Measurements from ENCODE around the gene CT45A3.
A peak's percentile ranks its signal among the peaks of the same experiment; 100 is the strongest.
"Not testable (repeated sequence)": the region's sequence is repeated elsewhere in the genome, so short reads cannot be mapped to it uniquely, and the experiment has no call there.

The CT45A3 gene

GRCh38 chrX:135768091-135768490, at the start of gene CT45A3:
TSS of gene CT45A3 (minus strand) at chrX:135768191. CDS start at chrX:135764444, 3,747 bp downstream.
- not testable (repeated sequence) for DNase-seq

- DNase-seq = not testable (repeated sequence)
These were observed 34.7 kb upstream of the CT45A3 start, which contains the start of gene CT45A6 for GRCh38 chrX:135802687-135803086. TSS of gene CT45A6 (minus strand) at chrX:135802787. CDS start at chrX:135798993, 3,794 bp downstream.

- not testable (repeated sequence) for DNase-seq
These were observed 17.4 kb upstream of the CT45A3 start, which contains the start of gene CT45A5 for GRCh38 chrX:135785403-135785802. TSS of gene CT45A5 (minus strand) at chrX:135785503. CDS start at chrX:135781729, 3,774 bp downstream.

GRCh38 chrX:135744739-135745138, 23.3 kb downstream of the CT45A3 start:
- not testable (repeated sequence) for DNase-seq

- DNase-seq = no peak
These were observed 26.7 kb downstream of the CT45A3 start for GRCh38 chrX:135741192-135741715.

GRCh38 chrX:135740681-135741149, 27.3 kb downstream of the CT45A3 start:
- DNase-seq = peak; percentile 58 to 76

GRCh38 chrX:135737366-135738071, 30.5 kb downstream of the CT45A3 start:
- DNase-seq = no peak

- DNase-seq = not testable (repeated sequence)
These were observed 33.3 kb downstream of the CT45A3 start for GRCh38 chrX:135734666-135735065.

- DNase-seq = no peak
These were observed 54.2 kb downstream of the CT45A3 start for GRCh38 chrX:135713795-135714194.

GRCh38 chrX:135713183-135713689, 54.8 kb downstream of the CT45A3 start, which contains the start of gene CT45A1:
TSS of gene CT45A1 (plus strand) at chrX:135713639. CDS start at chrX:135718941, 5,302 bp downstream.
- peak; percentile 17 to 62 for DNase-seq

All from stimulated activated CD4-positive, alpha-beta T cell treated with anti-CD3 and anti-CD28 coated beads, Interleukin-2, amount 100 ng/mL, for 24 hours (primary cell).